H1 (cell line): ENCODE results near the gene RSAD2. TPM values are rescaled to one million over a fixed set of nuclear protein-coding genes. Genes with fewer than 3 reads are reported as not detected.

Source experiments
- CTCF ChIA-PET: fragments of 300-600 bp; sonication (Branson Sonifier 250); formaldehyde crosslinking; loops from one replicate; lab custom pipeline; 2021; ENCODE audit not compliant: partially characterized antibody; lab: Charles Lee
- POLR2A ChIA-PET: fragments of 300-600 bp; sonication (Branson Sonifier 250); formaldehyde crosslinking; loops from one replicate; lab custom pipeline; 2021; ENCODE audit warnings: inconsistent platforms; ENCODE audit not compliant: partially characterized antibody; lab: Charles Lee
- DNase-seq, 2 experiments: peaks; one replicate each; pipeline versions ENCODE4 v3.0.0 to v3.0.0-alpha.2; 2010 to 2022; ENCODE audit warnings: low spot score in 2 of 2, low read depth in 1 of 2, mixed read lengths in 1 of 2
- FAIRE-seq: peaks from 2 replicates; lab custom pipeline; 2011; peaks lifted over from hg19 to GRCh38; lab: Jason Lieb, UNC
- H2AFZ ChIP-seq: 2 replicates; pipeline ENCODE4 v1.8.1; 2012; ENCODE audit warnings: low read length, inconsistent platforms
- H2AK5ac ChIP-seq: 2 replicates; pipeline ENCODE4 v1.6.1; 2013; ENCODE audit warnings: low read depth, low read length
- H2BK120ac ChIP-seq: replicated peaks from 2 replicates; pipeline ENCODE3; 2013; ENCODE audit warnings: low read depth, low read length, inconsistent platforms
- H2BK12ac ChIP-seq: 2 replicates; pipeline ENCODE4 v1.6.1; 2013; ENCODE audit warnings: low read depth, low read length
- H2BK15ac ChIP-seq: 2 replicates; pipeline ENCODE4 v1.6.1; 2013; ENCODE audit warnings: low read length
- H2BK20ac ChIP-seq: 2 replicates; pipeline ENCODE4 v1.6.1; 2013; ENCODE audit warnings: low read length
- H2BK5ac ChIP-seq: 2 replicates; pipeline ENCODE4 v1.6.1; 2013; ENCODE audit warnings: low read depth, low read length
- H3K14ac ChIP-seq: 2 replicates; pipeline ENCODE4 v1.6.1; 2013; ENCODE audit warnings: inconsistent platforms; ENCODE audit not compliant: insufficient read length
- H3K18ac ChIP-seq: 2 replicates; pipeline ENCODE4 v1.6.1; 2013; ENCODE audit warnings: low read length; ENCODE audit errors: extremely low read depth
- H3K23ac ChIP-seq: 2 replicates; pipeline ENCODE4 v1.6.1; 2013; ENCODE audit warnings: inconsistent platforms; ENCODE audit not compliant: insufficient read length
- H3K23me2 ChIP-seq: 2 replicates; pipeline ENCODE4 v1.6.1; 2013; ENCODE audit warnings: low read depth, low read length
- H3K27ac ChIP-seq: 2 replicates; pipeline ENCODE4 v1.6.1; 2011; ENCODE audit warnings: low read depth, low read length, inconsistent platforms
- H3K27me3 ChIP-seq, 4 experiments: replicated peaks in 1 of 4; 1 replicate in 1 of 4; 2 replicates in 3 of 4; pipeline versions ENCODE4 v1.6.1 to v1.8.1; 2011 to 2013; ENCODE audit warnings: low read length in 3 of 4, mild to moderate bottlenecking in 3 of 4, inconsistent platforms in 2 of 4, mixed read lengths in 2 of 4, moderate library complexity in 1 of 4; ENCODE audit not compliant: control insufficient read depth in 3 of 4, insufficient read depth in 3 of 4; ENCODE audit errors: extremely low read depth in 1 of 4
- H3K36me3 ChIP-seq, 4 experiments: 2 replicates each; pipeline versions ENCODE4 v1.6.1 to v1.8.1; 2011 to 2013; ENCODE audit warnings: mild to moderate bottlenecking in 4 of 4, low read length in 3 of 4, moderate library complexity in 2 of 4, control low read depth in 1 of 4, inconsistent platforms in 1 of 4; ENCODE audit not compliant: insufficient read depth in 4 of 4, control insufficient read depth in 2 of 4
- H3K4ac ChIP-seq: replicated peaks from 2 replicates; pipeline ENCODE3; 2013; ENCODE audit warnings: low read length, low read depth, mixed read lengths, inconsistent platforms; ENCODE audit not compliant: insufficient read length
- H3K4me1 ChIP-seq, 4 experiments: replicated peaks in 1 of 4; 1 replicate in 1 of 4; 2 replicates in 3 of 4; pipeline versions ENCODE4 v1.6.1 to v1.8.1; 2011 to 2013; ENCODE audit warnings: low read length in 3 of 4, inconsistent platforms in 2 of 4, mixed read lengths in 1 of 4; ENCODE audit not compliant: insufficient read depth in 4 of 4, control insufficient read depth in 3 of 4
- H3K4me2 ChIP-seq, 2 experiments: 2 replicates each; pipeline versions ENCODE4 v1.6.1 to v1.8.1; 2011 to 2013; ENCODE audit warnings: low read depth in 2 of 2, low read length in 2 of 2, control low read depth in 1 of 2, inconsistent platforms in 1 of 2, mild to moderate bottlenecking in 1 of 2; ENCODE audit not compliant: insufficient read depth in 1 of 2
- H3K4me3 ChIP-seq, 4 experiments: fragments of 200-600, 300-600 bp in 1 of 4; sonication (generic), shearing (Covaris generic), sonication (Bioruptor Twin) in 1 of 4; 2 replicates each; pipeline versions ENCODE4 v1.5.1 to v1.8.1; 2011 to 2016; ENCODE audit warnings: low read length in 4 of 4, low read depth in 3 of 4, control low read depth in 2 of 4, inconsistent platforms in 2 of 4, mild to moderate bottlenecking in 2 of 4, mixed read lengths in 1 of 4, moderate library complexity in 1 of 4; ENCODE audit not compliant: insufficient read depth in 2 of 4; ENCODE audit errors: extremely low read depth in 1 of 4
- H3K56ac ChIP-seq: replicated peaks from 2 replicates; pipeline ENCODE3; 2013; ENCODE audit warnings: low read depth, mild to moderate bottlenecking, mixed read lengths, low read length, inconsistent platforms; ENCODE audit not compliant: insufficient read length
- H3K79me1 ChIP-seq: 2 replicates; pipeline ENCODE4 v1.6.1; 2013; ENCODE audit warnings: low read depth, low read length, control low read depth
- H3K79me2 ChIP-seq, 2 experiments: 2 replicates each; pipeline versions ENCODE4 v1.6.1 to v1.8.1; 2012 to 2013; ENCODE audit warnings: low read length in 2 of 2, mild to moderate bottlenecking in 2 of 2, inconsistent platforms in 1 of 2; ENCODE audit not compliant: insufficient read depth in 2 of 2, control insufficient read depth in 1 of 2
- H3K9ac ChIP-seq, 4 experiments: replicated peaks in 1 of 4; 1 replicate in 1 of 4; 2 replicates in 3 of 4; pipeline versions ENCODE4 v1.6.1 to v1.8.1; 2011 to 2013; ENCODE audit warnings: low read depth in 3 of 4, low read length in 3 of 4, control low read depth in 2 of 4, mild to moderate bottlenecking in 2 of 4, moderate library complexity in 2 of 4, inconsistent platforms in 1 of 4; ENCODE audit errors: extremely low read depth in 1 of 4
- H3K9me3 ChIP-seq, 2 experiments: 2 replicates each; pipeline versions ENCODE4 v1.6.1 to v1.8.1; 2012 to 2013; ENCODE audit warnings: mild to moderate bottlenecking in 2 of 2, moderate library complexity in 2 of 2, control low read depth in 1 of 2, inconsistent platforms in 1 of 2, low read depth in 1 of 2, low read length in 1 of 2, mixed read lengths in 1 of 2; ENCODE audit not compliant: insufficient read depth in 2 of 2
- H4K20me1 ChIP-seq, 2 experiments: replicated peaks in 1 of 2; 2 replicates each; pipeline versions ENCODE3 to v1.8.1; 2011 to 2013; ENCODE audit warnings: inconsistent platforms in 2 of 2, low read length in 2 of 2, mild to moderate bottlenecking in 1 of 2; ENCODE audit not compliant: insufficient read depth in 2 of 2, control insufficient read depth in 1 of 2
- H4K5ac ChIP-seq: 2 replicates; pipeline ENCODE4 v1.6.1; 2013; ENCODE audit warnings: low read length, low read depth, mixed read lengths, inconsistent platforms; ENCODE audit not compliant: insufficient read length
- H4K8ac ChIP-seq: 2 replicates; pipeline ENCODE4 v1.8.0; 2013; ENCODE audit warnings: mild to moderate bottlenecking, moderate library complexity, low read length, inconsistent platforms; ENCODE audit not compliant: insufficient read depth; ENCODE audit errors: extremely low read depth
- H4K91ac ChIP-seq: replicated peaks from 2 replicates; pipeline ENCODE3; 2013; ENCODE audit warnings: low read length, mixed read lengths, inconsistent platforms; ENCODE audit not compliant: insufficient read length
- ATF2 ChIP-seq: IDR thresholded peaks from 2 replicates; pipeline ENCODE4 v1.6.1; 2012; ENCODE audit warnings: low read length, inconsistent platforms
- E2F6 ChIP-seq: IDR thresholded peaks from 2 replicates; pipeline ENCODE4 v1.6.1; 2012; ENCODE audit warnings: inconsistent platforms
- EP300 ChIP-seq, 2 experiments: IDR thresholded peaks; 1 replicate in 1 of 2; 2 replicates in 1 of 2; pipeline ENCODE4 v1.6.1; 2011 to 2012; ENCODE audit warnings: low read depth in 2 of 2, low read length in 2 of 2, mild to moderate bottlenecking in 2 of 2, borderline replicate concordance in 1 of 2, inconsistent platforms in 1 of 2, moderate library complexity in 1 of 2
- HDAC2 ChIP-seq, 2 experiments: fragments of 300-600 bp in 1 of 2; sonication (generic) in 1 of 2; IDR thresholded peaks; 2 replicates each; pipeline ENCODE4 v1.6.1; 2011 to 2012; ENCODE audit warnings: low read depth in 2 of 2, low read length in 2 of 2, mild to moderate bottlenecking in 2 of 2, moderate library complexity in 2 of 2, borderline replicate concordance in 1 of 2, inconsistent platforms in 1 of 2
- PHF8 ChIP-seq: fragments of 200-600 bp; sonication (generic); conservative IDR thresholded peaks from 2 replicates; pipeline ENCODE4 v1.7.1; 2012; ENCODE audit warnings: low read depth, mild to moderate bottlenecking, inconsistent platforms, low read length, moderate library complexity
- RNF2 ChIP-seq: fragments of 200-900, 300-1000 bp; sonication (generic); IDR thresholded peaks from 2 replicates; pipeline ENCODE4 v1.7.1; 2016; ENCODE audit warnings: borderline replicate concordance, low read depth, mild to moderate bottlenecking, antibody characterized with exemption, low read length; ENCODE audit not compliant: poor library complexity, severe bottlenecking; ENCODE audit errors: missing control alignments
- SAP30 ChIP-seq: fragments of 300-600 bp; sonication (generic); IDR thresholded peaks from 2 replicates; pipeline ENCODE4 v1.7.1; 2012; ENCODE audit warnings: low read length, moderate library complexity, mild to moderate bottlenecking, inconsistent platforms; ENCODE audit not compliant: insufficient read depth, insufficient replicate concordance
- SP1 ChIP-seq: IDR thresholded peaks from 2 replicates; pipeline ENCODE4 v1.6.1; 2011; ENCODE audit warnings: low read depth, low read length
- WGBS, 2 experiments: shearing (Covaris generic) in 1 of 2; methylation state at CpG; one replicate each; pipeline versions ENCODE4 v1.1.6 to v1.1.7; 2013 to 2015; ENCODE audit warnings: low lambda C conversion rate in 2 of 2, mixed read lengths in 2 of 2, inconsistent platforms in 1 of 2, low coverage in 1 of 2, missing lambda C conversion rate in 1 of 2; ENCODE audit not compliant: insufficient replicate concordance in 2 of 2, insufficient coverage in 1 of 2, insufficient read length in 1 of 2; ENCODE audit errors: extremely low coverage in 1 of 2, missing lambda C conversion rate in 1 of 2; 5-methylcytosine and 5-hydroxymethylcytosine counted together
- polyA plus RNA-seq, 7 experiments: library from polyadenylated mRNA; depleted of rRNA in 3 of 7; stranded (reverse) in 5 of 7; unstranded in 2 of 7; fragments of >200 nt in 5 of 7; fragments of 200-250 nt in 2 of 7; gene quantifications; 1 replicate in 5 of 7; 2 replicates in 1 of 7; 4 replicates in 1 of 7; pipeline versions ENCODE4 v1.2.1 to v1.2.3, GENCODE V29; 2011 to 2013; ENCODE audit warnings: missing spikeins in 2 of 7, mixed read lengths in 2 of 7
- total RNA-seq: library from RNA; stranded (reverse); fragmentation: NEBNext Ultra II Directional; extraction: Animal tissue kit (Norgen Biotek cat#: 25700); gene quantifications from 2 replicates; pipeline ENCODE4 v1.2.1, GENCODE V29; 2021

RSAD2 gene
- total and polyA plus RNA-seq, 2 of the 8 experiments (the other 6 are each of a cell fraction or from before 2014, with no cell fraction given): not detected

GRCh38 chr2:6881046-6881445 is 3.5 kb downstream of the RSAD2 start:
- H3K27ac ChIP-seq: no peak overlapping the region
- no peak overlapping the region for H3K14ac ChIP-seq
- no peak overlapping the region for H3K4me2 ChIP-seq
- no peak overlapping the region for H3K18ac ChIP-seq
- no peak overlapping the region for H4K91ac ChIP-seq
- no peak overlapping the region for H3K9ac ChIP-seq
- DNase-seq (no peak), FAIRE-seq (no peak)
- no peak overlapping the region for H4K8ac ChIP-seq
- no peaks in the 10 kb centered on the region for H4K20me1 ChIP-seq
- no peak overlapping the region for H2BK12ac ChIP-seq
- no peaks in the 10 kb centered on the region for H3K27me3 ChIP-seq
- H3K9me3 ChIP-seq: peaks cover 4% of the 10 kb centered on the region in 2 experiments; a peak in 3 of 4 replicates
- H3K23ac ChIP-seq: no peak overlapping the region
- 82% methylated on average over 1 of the region's 1 CpG; no CpG with 5 or more reads in 1 of the 2 experiments for WGBS, 2 experiments
- no peaks in the 10 kb centered on the region for H3K79me1 ChIP-seq
- H2BK20ac ChIP-seq: no peak overlapping the region
- H3K56ac ChIP-seq: no peak overlapping the region
- no peak overlapping the region for H4K5ac ChIP-seq
- no peaks in the 10 kb centered on the region for H3K23me2 ChIP-seq
- H2AFZ ChIP-seq: no peak overlapping the region
- H2BK15ac ChIP-seq: no peak overlapping the region
- TF ChIP-seq SP1: no peak
- TF ChIP-seq ATF2: no peak
- no peak for TF ChIP-seq E2F6
- TF ChIP-seq EP300 (IDR thresholded peaks at IDR 0.05; ENCODE audit: borderline replicate concordance in 1 of 2, low read depth in 2 of 2, low read length in 2 of 2): no peak
- TF ChIP-seq RNF2: no peak
- no peak for TF ChIP-seq SAP30
- TF ChIP-seq PHF8: no peak
- TF ChIP-seq HDAC2 (IDR thresholded peaks at IDR 0.05; ENCODE audit: borderline replicate concordance in 1 of 2, low read depth in 2 of 2, low read length in 2 of 2): no peak
- H3K4me1 ChIP-seq: no peaks in the 10 kb centered on the region
- no peak overlapping the region for H3K4me3 ChIP-seq
- H3K4ac ChIP-seq: no peak overlapping the region
- CTCF ChIA-PET: interaction anchor here (1.5 to 1.6 kb wide), 3 partner anchors 13 to 36 kb away, joined by 4 to 7 read pairs (median 4); partner anchors contain the start of gene RNF144A
- H2BK120ac ChIP-seq: no peak overlapping the region
- no peak overlapping the region for H2AK5ac ChIP-seq
- no peaks in the 10 kb centered on the region for H3K36me3 ChIP-seq
- H2BK5ac ChIP-seq: no peak overlapping the region
- no peaks in the 10 kb centered on the region for H3K79me2 ChIP-seq
- POLR2A ChIA-PET: no interaction called here
